Thyroid gland (tissue), 4 donors: Measurements from ENCODE around the gene ANKRD13D. TPM values are rescaled to one million over a fixed set of nuclear protein-coding genes. Genes with fewer than 3 reads are reported as not detected.

Experiments
- DNase-seq, 2 donors: peaks; one replicate each; pipeline ENCODE4 v3.0.0-alpha.2; 2019
- H3K27ac ChIP-seq, 3 donors: fragments of 200-600 bp; sonication (generic); 1 replicate in 2 of 3; 2 replicates in 1 of 3; pipeline ENCODE4 v1.5.1; 2016 to 2019; ENCODE audit warnings: mild to moderate bottlenecking in 1 of 3, moderate library complexity in 1 of 3
- H3K27me3 ChIP-seq: fragments of 200-600 bp; sonication (generic); one replicate; pipeline ENCODE4 v1.5.1; 2019
- H3K36me3 ChIP-seq, 2 donors: fragments of 200-600 bp; sonication (generic); one replicate each; pipeline ENCODE4 v1.5.1; 2016 to 2019
- H3K4me1 ChIP-seq, 2 donors: fragments of 200-600 bp; sonication (generic); one replicate each; pipeline ENCODE4 v1.5.1; 2017 to 2019
- H3K4me3 ChIP-seq, 3 donors: fragments of 200-600 bp; sonication (generic); replicated peaks in 1 of 3; 1 replicate in 2 of 3; 2 replicates in 1 of 3; pipeline ENCODE4 v1.5.1; 2016; ENCODE audit warnings: mild to moderate bottlenecking in 1 of 3
- H3K9me3 ChIP-seq: fragments of 200-600 bp; sonication (generic); one replicate; pipeline ENCODE4 v1.5.1; 2017
- CTCF ChIP-seq, 6 experiments: fragments of 200-600 bp in 3 of 6; fragments of 450-650 bp in 3 of 6; sonication (generic) in 3 of 6; IDR thresholded peaks; one replicate each; pipeline ENCODE4 v1.5.1; 2016 to 2019; ENCODE audit warnings: antibody characterized with exemption in 6 of 6, mild to moderate bottlenecking in 2 of 6, inconsistent platforms in 1 of 6, moderate library complexity in 1 of 6
- POLR2A ChIP-seq, 2 donors: fragments of 450-650 bp; IDR thresholded peaks; one replicate each; pipeline ENCODE4 v1.6.1; 2017; ENCODE audit warnings: antibody characterized with exemption in 2 of 2, mild to moderate bottlenecking in 2 of 2, moderate library complexity in 1 of 2
- WGBS, 2 donors: methylation state at CpG; one replicate each; pipeline ENCODE4 v1.1.5; 2017; 5-methylcytosine and 5-hydroxymethylcytosine counted together
- intact Hi-C: fragments of 100-400 bp; cut with DNase I; formaldehyde crosslinking; loops from one replicate; pipeline ENCODE4 v1.15.1; 2023
- total RNA-seq, 4 donors: library from RNA; depleted of rRNA; stranded (reverse); fragments of >200 nt; gene quantifications; one replicate each; pipeline ENCODE4 v1.2.3, GENCODE V29; 2016

ANKRD13D gene
- total RNA-seq, 4 donors from 2014 or later, result 27.9 to 36.8 (median 31.5) TPM

DNA sequence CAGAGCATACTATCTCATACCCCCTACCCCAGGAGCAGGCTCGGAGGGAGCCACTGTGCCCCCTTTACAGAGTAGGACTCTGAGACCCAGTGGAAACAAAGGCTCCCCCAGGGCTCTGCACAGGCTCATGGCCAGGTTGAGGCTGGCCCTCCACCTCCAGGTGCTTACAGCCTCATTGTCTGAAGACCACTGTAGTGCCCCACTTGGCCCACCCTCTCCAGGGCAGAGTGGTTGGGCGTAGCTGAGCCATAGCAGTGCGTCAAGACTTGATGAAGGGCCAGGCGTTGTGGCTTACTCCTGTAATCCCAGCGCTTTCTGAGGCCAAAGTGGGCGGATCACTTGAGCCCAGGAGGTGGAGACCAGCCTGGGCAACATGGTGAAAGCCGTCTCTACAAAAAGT lies 1.7 kb downstream of the ANKRD13D start:
- H3K27me3 ChIP-seq, result no peaks in the 10 kb centered on the region
- no peak overlapping the region for H3K4me3 ChIP-seq
- TF ChIP-seq POLR2A (IDR thresholded peaks at IDR 0.05) (no peak), CTCF (IDR thresholded peaks at IDR 0.05) (no peak)
- H3K27ac ChIP-seq, result peak overlapping the region in 1 of 3 donors; percentile 11
- intact Hi-C loops, result no loop called here
- peaks cover 4 to 17% of the 10 kb centered on the region in 2 donors for H3K36me3 ChIP-seq
- DNase-seq, result no peak
- no peaks in the 10 kb centered on the region for H3K9me3 ChIP-seq
- H3K4me1 ChIP-seq, result peaks cover 15 to 27% of the 10 kb centered on the region in 2 donors
- WGBS, 2 donors, result 73 to 89% methylated on average over 1 to 6 of the region's 7 CpGs

GRCh38 chr11:67291481-67292381 lies 2.6 kb downstream of the ANKRD13D start:
- intact Hi-C loops, result no loop called here
- no peak overlapping the region for H3K4me3 ChIP-seq
- no peaks in the 10 kb centered on the region for H3K9me3 ChIP-seq
- peaks cover 1 to 11% of the 10 kb centered on the region in 2 donors for H3K36me3 ChIP-seq
- DNase-seq, result no peak
- 89 to 96% methylated on average over 24 to 26 of the region's 33 CpGs for WGBS, 2 donors
- H3K4me1 ChIP-seq, result peaks cover 15 to 27% of the 10 kb centered on the region in 2 donors
- no peak overlapping the region for H3K27ac ChIP-seq
- TF ChIP-seq CTCF (IDR thresholded peaks at IDR 0.05) (no peak), POLR2A (IDR thresholded peaks at IDR 0.05) (no peak)
- no peaks in the 10 kb centered on the region for H3K27me3 ChIP-seq

GRCh38 chr11:67292671-67293070 lies 3.6 kb downstream of the ANKRD13D start:
- 56 to 59% methylated on average over 3 of the region's 3 CpGs for WGBS, 2 donors
- H3K27ac ChIP-seq, result no peak overlapping the region
- no peak for DNase-seq
- H3K9me3 ChIP-seq, result no peaks in the 10 kb centered on the region
- TF ChIP-seq CTCF (IDR thresholded peaks at IDR 0.05) (no peak), POLR2A (IDR thresholded peaks at IDR 0.05) (no peak)
- intact Hi-C loops, result no loop called here
- peaks cover 15 to 19% of the 10 kb centered on the region in 2 donors for H3K4me1 ChIP-seq
- H3K4me3 ChIP-seq, result no peak overlapping the region
- peaks cover 2 to 11% of the 10 kb centered on the region in 2 donors for H3K36me3 ChIP-seq
- no peaks in the 10 kb centered on the region for H3K27me3 ChIP-seq

GRCh38 chr11:67293090-67293489 lies 4.0 kb downstream of the ANKRD13D start:
- intact Hi-C loops, result no loop called here
- Histone ChIP-seq H3K4me3 (no peak overlapping the region), H3K27ac (no peak overlapping the region), H3K9me3 (no peaks in the 10 kb centered on the region), H3K36me3 (peaks cover 2 to 11% of the 10 kb centered on the region in 2 donors), H3K4me1 (peaks cover 10 to 15% of the 10 kb centered on the region in 2 donors), H3K27me3 (no peaks in the 10 kb centered on the region)
- TF ChIP-seq CTCF (IDR thresholded peaks at IDR 0.05), result no peak
- TF ChIP-seq POLR2A (IDR thresholded peaks at IDR 0.05), result no peak
- WGBS, 2 donors, result 69 to 76% methylated on average over 3 of the region's 3 CpGs
- DNase-seq, result no peak

DNA sequence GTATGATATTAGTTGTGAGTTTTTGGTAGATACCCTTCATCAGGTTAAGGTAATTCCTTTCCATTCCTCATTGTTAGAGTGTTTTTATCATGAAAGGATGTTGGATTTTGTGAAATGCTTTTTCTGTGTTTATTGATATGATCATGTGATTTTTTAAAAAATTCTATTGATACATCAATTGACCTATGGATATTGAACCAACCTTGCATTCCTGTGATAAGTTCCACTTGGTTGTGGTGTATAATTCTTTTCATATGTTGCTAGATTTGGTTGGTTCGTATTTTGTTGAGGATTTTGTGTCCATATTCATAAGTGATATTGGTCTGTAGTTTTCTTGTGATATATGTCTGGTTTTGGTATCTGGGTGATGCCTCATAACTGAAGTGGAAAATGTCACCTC lies 6.7 kb downstream of the ANKRD13D start:
- WGBS, 2 donors, result 96 to 100% methylated on average over 1 of the region's 1 CpG
- no peaks in the 10 kb centered on the region for H3K4me1 ChIP-seq
- H3K4me3 ChIP-seq, result no peak overlapping the region
- H3K27ac ChIP-seq, result no peak overlapping the region
- no peak for DNase-seq
- no peaks in the 10 kb centered on the region for H3K9me3 ChIP-seq
- H3K36me3 ChIP-seq, result peaks cover 8 to 22% of the 10 kb centered on the region in 2 donors
- intact Hi-C loops, result no loop called here
- no peaks in the 10 kb centered on the region for H3K27me3 ChIP-seq
- TF ChIP-seq POLR2A (IDR thresholded peaks at IDR 0.05) (no peak), CTCF (IDR thresholded peaks at IDR 0.05) (no peak)
